Lung microvascular endothelial cell (primary cell): ENCODE data around the gene GRB2. TPM values are rescaled to one million over a fixed set of nuclear protein-coding genes. Genes with fewer than 3 reads are reported as not detected.
"Not testable (repeated sequence)": the region's sequence is repeated elsewhere in the genome, so short reads cannot be mapped to it uniquely, and the experiment has no call there.

ENCODE experiments used
- DNase-seq, 2 donors: peaks; one replicate each; pipeline versions ENCODE4 v3.0.0 to v3.0.0-alpha.2; 2010; ENCODE audit warnings: low read depth in 2 of 2
- total RNA-seq: library from RNA; depleted of rRNA; stranded (reverse); fragments of >200 nt; gene quantifications from 2 replicates; pipeline ENCODE4 v1.2.1, GENCODE V29; 2014

GRB2 gene
- total RNA-seq, 1 donor from 2014 or later, result 77.4 TPM

- no peak for DNase-seq
Measured at GRCh38 chr17:75352079-75352569, 53.4 kb downstream of the GRB2 start.

GRCh38 chr17:75350706-75351105 lies 54.8 kb downstream of the GRB2 start:
- DNase-seq, result no peak

GRCh38 chr17:75350029-75350428 lies 55.4 kb downstream of the GRB2 start:
- no peak for DNase-seq

- DNase-seq, result no peak
Measured at GRCh38 chr17:75349589-75349988, 55.9 kb downstream of the GRB2 start.

- no peak for DNase-seq
Measured at GRCh38 chr17:75348386-75349012, 57.0 kb downstream of the GRB2 start.

GRCh38 chr17:75346906-75347305 lies 58.6 kb downstream of the GRB2 start:
- no peak for DNase-seq

- DNase-seq, result not testable (repeated sequence)
Measured at GRCh38 chr17:75346368-75346767, 59.1 kb downstream of the GRB2 start.

- DNase-seq, result no peak
Measured at GRCh38 chr17:75345514-75346167, 59.8 kb downstream of the GRB2 start.

- no peak for DNase-seq
Measured at GRCh38 chr17:75344666-75345065, 60.8 kb downstream of the GRB2 start.

GRCh38 chr17:75342996-75343395 lies 62.5 kb downstream of the GRB2 start:
- DNase-seq, result no peak

GRCh38 chr17:75341784-75342486 lies 63.5 kb downstream of the GRB2 start:
- no peak for DNase-seq

- no peak for DNase-seq
Measured at GRCh38 chr17:75340631-75341030, 64.8 kb downstream of the GRB2 start.

GRCh38 chr17:75339971-75340370 lies 65.5 kb downstream of the GRB2 start:
- DNase-seq, result no peak

- DNase-seq, result no peak
Measured at GRCh38 chr17:75338335-75338734, 67.1 kb downstream of the GRB2 start.

- DNase-seq, result no peak
Measured at GRCh38 chr17:75335315-75335714, 70.2 kb downstream of the GRB2 start.

GRCh38 chr17:75334723-75335122 lies 70.8 kb downstream of the GRB2 start:
- no peak for DNase-seq

GRCh38 chr17:75331671-75332070 lies 73.8 kb downstream of the GRB2 start:
- no peak for DNase-seq

GRCh38 chr17:75327757-75328156 lies 77.7 kb downstream of the GRB2 start:
- DNase-seq, result no peak

GRCh38 chr17:75326226-75326848 lies 79.1 kb downstream of the GRB2 start:
- peak in 1 of 2 donors; percentile 68 for DNase-seq

GRCh38 chr17:75325827-75326225 lies 79.7 kb downstream of the GRB2 start:
- DNase-seq, result peak; percentile 32 to 91

GRCh38 chr17:75325348-75325747 lies 80.1 kb downstream of the GRB2 start:
- peak in 1 of 2 donors; percentile 15 for DNase-seq

GRCh38 chr17:75321506-75321905 lies 84.0 kb downstream of the GRB2 start:
- no peak for DNase-seq
